Measurements from ENCODE around the gene BCAS3. TPM values are rescaled to one million over a fixed set of nuclear protein-coding genes. Genes with fewer than 3 reads are reported as not detected.

Gene BCAS3
- total RNA-seq, 6 experiments from 2014 or later: 9.2 to 22.1 (median 14.2) TPM

- H3K9me3 ChIP-seq: no peaks in the 10 kb centered on the region
- no peak for DNase-seq
- WGBS (ENCODE audit: insufficient coverage, low coverage, low lambda C conversion rate, missing lambda C conversion rate): 58% methylated on average over 8 of the region's 8 CpGs
- TF ChIP-seq POLR2A (IDR thresholded peaks at IDR 0.05): no peak
- TF ChIP-seq, protein P1, sequence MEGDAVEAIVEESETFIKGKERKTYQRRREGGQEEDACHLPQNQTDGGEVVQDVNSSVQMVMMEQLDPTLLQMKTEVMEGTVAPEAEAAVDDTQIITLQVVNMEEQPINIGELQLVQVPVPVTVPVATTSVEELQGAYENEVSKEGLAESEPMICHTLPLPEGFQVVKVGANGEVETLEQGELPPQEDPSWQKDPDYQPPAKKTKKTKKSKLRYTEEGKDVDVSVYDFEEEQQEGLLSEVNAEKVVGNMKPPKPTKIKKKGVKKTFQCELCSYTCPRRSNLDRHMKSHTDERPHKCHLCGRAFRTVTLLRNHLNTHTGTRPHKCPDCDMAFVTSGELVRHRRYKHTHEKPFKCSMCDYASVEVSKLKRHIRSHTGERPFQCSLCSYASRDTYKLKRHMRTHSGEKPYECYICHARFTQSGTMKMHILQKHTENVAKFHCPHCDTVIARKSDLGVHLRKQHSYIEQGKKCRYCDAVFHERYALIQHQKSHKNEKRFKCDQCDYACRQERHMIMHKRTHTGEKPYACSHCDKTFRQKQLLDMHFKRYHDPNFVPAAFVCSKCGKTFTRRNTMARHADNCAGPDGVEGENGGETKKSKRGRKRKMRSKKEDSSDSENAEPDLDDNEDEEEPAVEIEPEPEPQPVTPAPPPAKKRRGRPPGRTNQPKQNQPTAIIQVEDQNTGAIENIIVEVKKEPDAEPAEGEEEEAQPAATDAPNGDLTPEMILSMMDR (IDR thresholded peaks at IDR 0.05): no peak
- H3K36me3 ChIP-seq: no peaks in the 10 kb centered on the region
- ATAC-seq: peak in 1 of 4 donors; percentile 10
- H3K4me3 ChIP-seq: no peak overlapping the region
- no peaks in the 10 kb centered on the region for H3K4me1 ChIP-seq
- no peak overlapping the region for H3K27ac ChIP-seq
- H3K27me3 ChIP-seq: no peaks in the 10 kb centered on the region
- intact Hi-C loops (cut with DNase I): no loop called here
Observed at GRCh38 chr17:61128661-61129115, 451.0 kb downstream of the BCAS3 start.

- 82% methylated on average over 7 of the region's 7 CpGs for WGBS (ENCODE audit: insufficient coverage, low coverage, low lambda C conversion rate, missing lambda C conversion rate)
- H3K36me3 ChIP-seq: no peaks in the 10 kb centered on the region
- no peak overlapping the region for H3K27ac ChIP-seq
- DNase-seq (no peak), ATAC-seq (no peak)
- no peak overlapping the region for H3K4me3 ChIP-seq
- TF ChIP-seq, protein P1 (IDR thresholded peaks at IDR 0.05): no peak
- TF ChIP-seq POLR2A (IDR thresholded peaks at IDR 0.05): no peak
- H3K9me3 ChIP-seq: no peaks in the 10 kb centered on the region
- H3K4me1 ChIP-seq: no peaks in the 10 kb centered on the region
- H3K27me3 ChIP-seq: no peaks in the 10 kb centered on the region
- intact Hi-C loops (cut with DNase I): no loop called here
Observed at GRCh38 chr17:61129267-61130254, 451.9 kb downstream of the BCAS3 start.

GRCh38 chr17:61130330-61130729, 452.7 kb downstream of the BCAS3 start:
- intact Hi-C loops (cut with DNase I): no loop called here
- Histone ChIP-seq H3K36me3 (no peaks in the 10 kb centered on the region), H3K4me1 (no peaks in the 10 kb centered on the region), H3K9me3 (no peaks in the 10 kb centered on the region), H3K27me3 (no peaks in the 10 kb centered on the region), H3K4me3 (no peak overlapping the region), H3K27ac (no peak overlapping the region)
- ATAC-seq: no peak
- no peak for DNase-seq
- 68% methylated on average over 4 of the region's 4 CpGs for WGBS (ENCODE audit: insufficient coverage, low coverage, low lambda C conversion rate, missing lambda C conversion rate)
- TF ChIP-seq, protein P1 (IDR thresholded peaks at IDR 0.05): no peak
- no peak for TF ChIP-seq POLR2A (IDR thresholded peaks at IDR 0.05)

DNA sequence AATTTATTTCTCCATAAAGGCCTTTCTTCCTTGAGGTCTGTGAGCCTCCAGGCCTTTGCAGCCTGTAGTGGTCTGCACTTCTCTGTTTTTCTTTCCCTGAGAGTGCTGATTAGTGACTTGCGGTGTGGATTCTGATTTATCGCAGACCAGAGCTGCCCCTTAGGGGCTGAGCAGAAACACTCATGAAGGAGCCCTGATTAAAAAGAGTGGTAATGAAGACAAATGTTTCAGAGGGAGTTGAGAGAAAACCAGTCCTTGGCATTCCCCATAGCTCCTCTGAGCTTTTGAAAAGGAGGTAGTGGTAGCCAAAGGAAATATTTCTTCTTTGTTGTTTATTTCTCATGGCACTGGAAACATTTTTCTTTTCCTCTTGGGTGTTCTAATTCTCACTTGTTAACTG, 453.9 kb downstream of the BCAS3 start:
- WGBS (ENCODE audit: insufficient coverage, low coverage, low lambda C conversion rate, missing lambda C conversion rate): 95% methylated on average over 2 of the region's 2 CpGs
- TF ChIP-seq POLR2A (IDR thresholded peaks at IDR 0.05): no peak
- TF ChIP-seq, protein P1 (IDR thresholded peaks at IDR 0.05): no peak
- H3K27ac ChIP-seq: no peak overlapping the region

More for the DNA sequence above, 453.9 kb downstream of the BCAS3 start:
- no peaks in the 10 kb centered on the region for H3K36me3 ChIP-seq
- DNase-seq (no peak), ATAC-seq (no peak)
- no peaks in the 10 kb centered on the region for H3K27me3 ChIP-seq
- intact Hi-C loops (cut with DNase I): no loop called here
- H3K4me1 ChIP-seq: no peaks in the 10 kb centered on the region
- no peak overlapping the region for H3K4me3 ChIP-seq
- H3K9me3 ChIP-seq: no peaks in the 10 kb centered on the region
